Islet precursor cell (in vitro differentiated cells): ENCODE data around the gene NPM1.
A peak's percentile ranks its signal among the peaks of the same experiment; 100 is the strongest.
"Not testable (repeated sequence)": the region's sequence is repeated elsewhere in the genome, so short reads cannot be mapped to it uniquely, and the experiment has no call there.

Experiments
- DNase-seq: peaks from one replicate; pipeline ENCODE4 v3.0.0-alpha.2; 2018

Gene NPM1

DNA sequence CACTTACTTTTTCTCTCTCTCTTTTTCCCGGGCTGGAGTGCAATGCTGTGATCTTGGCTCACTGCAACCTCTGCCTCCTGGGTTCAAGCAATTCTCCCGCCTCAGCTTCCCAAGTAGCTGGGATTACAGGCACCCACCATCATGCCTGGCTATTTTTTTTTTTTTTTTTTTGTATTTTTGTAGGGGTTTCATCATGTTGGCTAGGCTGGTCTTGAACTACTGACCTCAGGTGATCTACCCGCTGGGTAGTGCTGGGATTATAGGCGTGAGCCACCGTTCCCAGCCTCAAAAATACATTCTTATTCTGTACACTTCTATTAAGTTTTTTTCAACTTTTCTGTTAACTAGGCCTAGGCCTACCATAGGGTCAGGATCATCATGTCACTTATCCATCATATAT, 26.3 kb downstream of the NPM1 start:
- DNase-seq: not testable (repeated sequence)

DNA sequence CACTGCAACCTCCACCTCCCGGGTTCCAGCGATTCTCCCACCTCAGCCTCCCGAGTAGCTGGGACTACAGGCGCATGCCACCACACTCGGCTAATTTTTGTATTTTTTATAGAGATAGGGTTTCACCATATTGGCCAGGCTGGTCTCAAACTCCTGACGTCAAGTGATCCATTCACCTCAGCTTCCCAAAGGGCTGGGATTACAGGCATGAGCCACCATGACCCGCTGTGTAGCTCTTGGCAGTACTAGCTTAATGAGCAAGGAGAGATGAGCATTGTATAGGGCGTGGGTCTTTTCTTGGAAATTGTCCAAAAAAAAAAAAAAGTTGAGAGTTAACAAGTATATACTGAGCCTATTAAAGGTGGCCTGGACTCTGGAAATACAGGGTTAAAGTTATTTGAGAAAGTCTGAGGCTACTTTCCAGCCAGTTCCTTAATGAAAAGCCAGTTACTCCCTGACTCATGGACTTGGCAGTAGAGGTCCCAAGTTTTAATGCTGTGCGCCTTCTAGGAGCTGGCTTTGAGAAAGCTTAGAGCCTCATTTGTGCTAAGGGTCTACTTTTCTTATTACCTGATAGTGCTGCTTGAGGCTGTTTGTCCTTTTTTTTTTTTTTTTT, 27.6 kb downstream of the NPM1 start:
- DNase-seq: no peak

DNA sequence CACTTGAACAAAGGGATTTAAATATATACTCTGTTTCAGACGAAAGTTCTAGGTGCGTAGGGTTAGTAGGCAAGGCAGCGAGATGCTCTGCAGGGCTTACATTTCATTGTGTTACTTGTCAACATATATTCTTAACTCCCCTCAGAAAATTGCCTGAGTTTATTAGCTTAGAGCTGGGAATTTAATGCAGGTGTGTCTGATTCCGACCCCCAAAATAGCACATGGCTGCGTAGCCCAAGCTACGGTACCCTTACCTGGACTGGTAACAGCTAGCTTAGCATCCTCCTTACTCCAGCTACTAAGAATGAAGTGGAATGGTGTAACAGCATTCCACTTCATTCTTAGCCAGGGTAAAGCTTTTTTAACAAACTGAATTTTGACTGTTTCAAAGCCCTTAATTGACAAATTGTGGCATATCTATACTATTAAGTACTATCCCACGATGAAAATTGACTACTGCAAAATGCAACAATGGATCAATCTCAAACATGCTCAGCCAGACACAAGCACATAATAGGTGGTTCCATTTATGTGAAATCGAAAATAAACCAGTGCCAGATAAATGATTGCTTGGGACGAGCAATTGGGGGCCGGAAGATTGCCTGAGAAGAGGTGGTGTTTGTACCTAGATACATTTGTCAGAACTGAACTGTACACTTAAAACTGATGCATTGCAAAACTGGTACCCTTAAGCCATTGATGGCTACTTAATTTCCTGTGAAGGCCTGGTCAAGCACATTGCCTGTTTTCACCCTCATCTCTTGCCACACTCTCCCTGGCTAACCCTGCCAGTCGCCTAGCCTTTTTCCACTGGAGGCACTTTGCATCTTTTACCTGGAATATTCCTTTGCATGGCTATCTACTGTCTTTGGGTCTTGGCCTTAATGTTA, 28.8 kb downstream of the NPM1 start:
- peak; percentile 44 for DNase-seq

GRCh38 chr5:171418316-171418981, 30.8 kb downstream of the NPM1 start:
- peak; percentile 98 for DNase-seq

DNA sequence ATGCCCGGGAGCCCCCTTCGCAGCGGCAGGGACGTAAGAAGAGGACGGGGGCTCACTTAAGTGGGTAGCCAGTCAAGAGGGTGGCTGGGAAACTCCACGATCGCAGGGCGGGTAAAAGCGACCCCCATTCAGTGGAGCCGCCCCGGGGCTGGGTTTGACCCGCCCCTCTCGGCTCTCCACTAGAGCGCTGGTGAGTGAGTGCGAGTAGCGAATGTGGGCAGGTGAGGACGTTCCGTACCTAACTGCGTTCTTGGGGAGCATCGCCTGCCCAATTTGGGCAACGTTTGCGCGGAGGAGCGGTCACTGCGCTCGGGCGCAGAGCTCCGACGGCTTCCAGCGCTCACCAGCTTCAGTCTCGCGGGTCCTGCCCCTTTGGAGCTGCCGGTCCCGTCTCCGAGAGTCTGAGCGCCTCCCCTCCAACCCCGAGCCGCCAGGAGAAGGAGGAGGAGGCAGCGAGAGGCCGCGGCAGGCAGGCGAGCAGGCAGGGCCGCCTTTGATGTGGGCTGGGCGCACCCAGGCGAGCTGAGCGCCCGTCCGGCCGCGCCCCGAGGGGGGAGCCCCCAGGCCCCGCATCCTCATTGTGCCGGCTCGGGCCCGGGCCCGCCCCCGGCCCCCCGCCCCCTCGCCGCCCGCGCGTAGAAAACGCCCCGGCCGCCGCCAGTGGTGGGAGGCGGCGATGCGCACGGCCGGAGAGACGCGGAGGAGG, 31.5 kb downstream of the NPM1 start, which contains the start of gene FGF18:
Gene FGF18, plus strand, starts transcription at position 666 of the 706 bp plus-strand sequence. CDS start 553 bp downstream, outside the sequence.
- DNase-seq: peak; percentile 96

- peak; percentile 71 for DNase-seq
These were observed 32.2 kb downstream of the NPM1 start for GRCh38 chr5:171419688-171420430.

DNA sequence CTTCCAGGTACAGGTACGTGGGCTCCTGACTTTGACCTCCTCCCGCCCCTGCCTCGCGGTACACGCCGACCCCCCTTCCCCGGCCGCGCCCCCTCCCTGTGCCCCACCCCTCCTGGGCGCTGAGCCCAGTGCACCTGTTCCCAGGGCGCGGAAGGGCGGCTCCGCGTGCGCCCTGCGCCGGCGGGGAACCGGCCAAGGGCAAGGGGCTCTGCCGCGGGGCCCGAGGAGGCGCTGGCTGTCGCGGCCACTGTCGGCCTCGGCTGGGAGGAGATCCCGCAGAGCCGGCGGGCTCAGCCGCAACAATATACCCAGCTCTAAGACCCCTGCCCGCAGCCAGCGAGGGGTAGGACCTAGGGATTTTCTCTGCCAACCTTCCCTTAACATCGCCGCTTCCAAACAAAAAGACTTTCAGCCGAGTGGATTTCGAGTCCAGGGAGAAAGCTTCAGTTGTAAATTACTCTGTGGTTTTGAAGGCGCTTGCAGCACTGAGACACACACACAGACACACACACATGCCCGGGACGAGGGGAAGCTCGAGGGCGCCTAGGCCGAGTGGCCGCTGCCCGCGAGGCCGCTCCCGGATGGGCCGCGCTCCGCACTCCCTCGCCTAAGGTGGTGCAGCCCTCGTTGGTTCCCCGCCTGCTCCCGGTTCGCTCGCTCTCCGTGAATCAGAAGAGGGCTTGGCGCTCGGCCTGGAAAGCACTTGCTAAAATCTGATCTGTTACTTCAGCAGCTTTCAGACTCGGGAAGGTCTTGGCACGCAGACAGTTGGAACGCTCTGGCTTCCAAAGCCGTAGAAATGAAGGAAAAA, 33.0 kb downstream of the NPM1 start:
- DNase-seq: peak; percentile 64

DNA sequence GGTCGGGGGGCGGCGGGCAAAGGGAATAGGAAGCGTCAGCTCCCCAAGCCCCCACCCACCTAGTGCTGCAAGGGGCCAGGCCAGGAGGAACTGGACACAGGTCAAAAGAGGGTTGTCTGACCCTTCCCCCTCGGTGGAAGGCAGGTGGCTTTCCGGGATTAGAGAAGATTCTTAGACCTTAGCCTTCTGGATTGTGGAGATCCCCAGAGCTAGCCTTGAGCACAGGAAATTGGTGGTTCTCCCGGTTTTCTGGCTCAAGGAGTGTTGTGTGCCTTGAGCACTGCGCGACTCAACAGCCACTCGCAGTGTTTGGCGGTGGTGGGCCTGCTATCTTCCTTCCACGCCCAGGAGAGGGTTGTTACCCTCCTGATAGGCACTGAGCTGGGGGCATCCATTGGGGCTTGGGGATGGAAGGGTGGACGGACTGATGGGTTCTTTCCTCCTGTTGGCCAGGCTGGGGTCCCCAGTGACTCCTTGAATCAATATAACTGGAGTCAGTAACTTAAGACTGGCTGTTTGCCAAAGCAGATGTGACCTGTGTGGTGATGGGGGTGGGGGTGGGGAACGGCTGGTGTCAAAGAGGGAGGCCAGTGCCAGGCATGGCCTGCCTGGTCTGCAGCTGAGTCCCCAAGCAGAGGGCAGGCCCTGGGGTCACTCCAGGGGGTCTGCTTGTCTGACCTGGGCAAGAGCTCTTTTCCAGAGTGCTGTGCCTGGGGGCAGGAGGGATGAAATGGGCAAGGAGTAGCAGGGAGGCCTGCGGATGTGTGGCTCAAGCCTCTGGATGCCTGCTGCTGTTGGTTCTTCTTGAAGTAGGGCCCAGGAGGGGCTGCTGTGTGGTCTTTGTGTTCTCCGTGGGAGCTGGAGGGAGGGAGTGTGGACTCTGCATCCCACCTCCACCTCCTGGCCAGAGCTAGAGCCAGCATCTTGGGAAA, 33.9 kb downstream of the NPM1 start:
- peak; percentile 46 for DNase-seq

- DNase-seq: no peak
These were observed 34.8 kb downstream of the NPM1 start for GRCh38 chr5:171422495-171422894.

DNA sequence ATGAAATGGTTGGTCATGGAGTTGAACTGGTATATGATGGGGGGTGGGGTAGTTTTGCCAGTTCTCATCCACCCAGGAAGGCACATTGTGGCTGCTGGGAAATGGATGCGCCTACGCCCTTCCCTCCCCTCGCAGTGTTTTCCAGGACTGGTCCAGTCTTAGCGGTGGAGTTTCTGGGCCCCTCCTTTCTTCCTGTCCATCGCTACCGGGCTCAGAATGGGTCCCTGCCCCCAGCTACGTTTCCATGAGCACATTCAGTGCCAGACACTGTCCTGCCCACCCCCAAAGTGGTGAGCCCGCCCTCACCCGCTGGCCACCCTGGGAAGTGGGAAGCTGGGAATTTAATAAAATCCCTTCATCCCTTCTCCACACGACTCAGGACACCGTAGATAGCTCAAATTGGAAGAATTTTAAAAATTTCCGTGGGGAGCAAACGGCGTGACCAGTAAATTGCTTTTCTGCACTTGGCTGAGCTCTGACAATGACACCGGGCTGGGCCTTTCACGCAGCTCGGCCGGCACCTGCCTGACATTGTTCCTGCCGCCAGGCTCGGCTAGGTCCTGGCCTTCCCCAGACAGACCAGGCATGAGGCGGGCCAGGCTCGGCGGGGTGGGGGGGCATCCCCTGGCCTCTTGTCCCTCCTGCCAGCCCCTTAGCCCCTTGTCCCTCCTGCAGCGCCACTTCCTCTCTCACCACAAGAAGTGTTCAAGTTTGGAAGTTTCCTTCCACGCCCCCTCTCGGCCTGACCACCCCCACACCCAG, 35.4 kb downstream of the NPM1 start:
- peak; percentile 55 for DNase-seq

DNA sequence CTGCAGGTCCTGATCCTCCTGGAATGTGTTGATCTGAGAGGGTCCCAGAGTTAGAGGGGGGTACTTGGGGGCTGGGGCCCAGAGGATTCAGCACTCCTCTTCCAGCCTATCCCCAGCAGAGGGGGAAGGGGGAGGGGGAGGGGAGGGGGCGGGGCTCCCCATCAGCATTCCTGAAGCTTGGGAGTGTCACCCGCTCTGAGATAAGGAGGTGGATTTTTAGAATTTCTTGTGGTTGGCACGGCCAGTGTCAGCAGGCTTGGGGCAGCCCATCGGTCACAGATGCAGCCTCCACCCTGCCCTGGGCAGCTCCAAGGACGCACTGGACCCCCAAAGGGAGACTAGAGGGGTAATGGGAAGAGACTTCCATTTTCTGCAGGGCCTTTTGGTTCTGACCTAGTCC, 37.1 kb downstream of the NPM1 start:
- peak; percentile 75 for DNase-seq

DNA sequence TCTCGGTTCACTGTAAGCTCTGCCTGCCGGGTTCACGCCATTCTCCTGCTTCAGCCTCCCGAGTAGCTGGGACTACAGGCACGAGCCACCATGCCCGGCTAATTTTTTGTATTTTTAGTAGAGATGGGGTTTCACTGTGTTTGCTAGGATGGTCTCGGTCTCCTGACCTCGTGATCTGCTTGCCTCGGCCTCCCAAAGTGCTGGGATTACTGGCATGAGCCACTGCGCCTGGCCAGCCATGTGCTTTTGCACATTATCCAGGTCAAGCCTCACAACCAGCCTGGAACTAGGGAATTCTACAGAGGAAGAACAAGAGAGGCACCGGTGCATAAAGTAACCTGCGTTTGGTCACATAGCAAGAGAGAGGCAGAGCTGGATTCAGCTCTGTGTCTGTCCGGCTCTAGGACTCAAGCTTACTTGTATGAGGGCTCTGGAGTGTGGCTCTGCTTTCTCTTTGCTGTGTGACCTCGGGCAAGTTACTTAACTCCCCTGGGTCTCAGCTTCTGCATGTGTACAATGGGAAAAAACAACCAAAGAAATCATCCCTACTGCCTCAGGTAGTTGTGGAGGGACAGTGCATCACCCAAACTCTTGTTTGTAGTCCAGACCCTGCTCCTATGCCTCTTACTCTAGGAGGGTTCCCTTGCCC, 38.1 kb downstream of the NPM1 start:
- DNase-seq: no peak

DNA sequence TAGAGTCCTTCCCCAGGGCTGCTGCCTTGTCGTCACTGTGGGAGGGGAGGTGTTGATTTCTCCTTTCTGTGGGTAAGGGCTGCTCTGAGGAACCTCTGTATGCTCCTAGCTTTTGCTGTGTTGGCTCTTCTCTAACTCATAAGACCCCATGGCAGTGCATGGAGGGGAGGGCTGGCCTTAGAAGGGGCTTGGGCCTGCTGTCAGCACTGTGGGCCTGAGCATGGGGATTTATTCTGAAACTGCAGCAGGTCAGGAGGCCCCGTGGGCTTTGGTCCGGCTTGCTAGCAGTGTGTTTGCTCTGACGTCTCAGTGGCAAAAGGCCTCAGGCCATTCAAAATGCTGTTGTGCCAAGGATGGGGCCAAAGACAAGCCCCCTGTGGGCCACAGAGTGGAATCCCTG, 38.6 kb downstream of the NPM1 start:
- DNase-seq: peak; percentile 46

GRCh38 chr5:171426680-171427079, 39.0 kb downstream of the NPM1 start:
- DNase-seq: no peak

DNA sequence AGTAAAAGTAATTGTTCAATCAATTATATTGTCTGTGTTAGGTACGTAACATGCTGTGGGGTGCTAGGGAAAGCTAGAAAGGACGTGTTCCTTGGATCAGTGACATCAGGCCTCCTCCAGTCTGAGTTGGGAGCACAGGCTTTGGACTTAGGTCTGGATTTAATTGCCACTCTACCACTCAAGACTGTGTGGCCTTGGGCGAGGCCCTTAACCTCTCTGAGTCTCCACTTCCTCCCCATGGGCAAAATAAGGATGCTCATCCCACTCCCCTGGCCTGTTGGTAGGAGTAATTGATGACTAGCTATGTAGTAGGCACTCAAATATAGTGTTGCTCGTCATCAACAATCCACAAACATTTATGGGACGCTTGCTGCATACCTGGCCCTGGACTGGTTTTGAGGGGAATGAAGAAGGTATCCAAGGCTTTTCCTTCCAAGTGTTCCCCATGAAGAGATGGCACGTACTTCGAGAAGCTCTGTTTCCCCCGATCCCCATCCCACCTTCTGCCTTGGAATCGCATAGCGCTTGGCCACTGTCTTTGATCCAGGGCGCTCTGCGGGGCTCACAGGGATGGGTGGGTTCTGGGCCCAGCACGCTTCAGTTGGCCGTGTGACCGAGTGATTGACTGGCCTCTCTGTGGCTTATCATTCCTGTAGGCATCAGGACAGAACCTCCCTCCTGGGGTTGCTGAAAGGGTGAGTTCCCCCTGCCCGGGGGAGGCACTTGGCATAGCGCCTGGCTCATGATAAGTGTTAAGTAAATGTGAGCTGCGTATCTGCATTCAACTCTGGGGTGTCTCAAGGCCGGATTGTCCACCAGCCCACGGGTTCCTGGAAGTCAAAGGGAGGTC, 39.9 kb downstream of the NPM1 start:
- no peak for DNase-seq

- DNase-seq: no peak
These were observed 40.6 kb downstream of the NPM1 start for GRCh38 chr5:171428168-171428696.

GRCh38 chr5:171428809-171429542, 41.3 kb downstream of the NPM1 start:
- peak; percentile 38 for DNase-seq
